Breast epithelium (tissue), 3 donors: ENCODE results near the gene RANBP2.

Experiments used
- POLR2A ChIP-seq: fragments of 450-650 bp; IDR thresholded peaks from one replicate; pipeline ENCODE4 v1.6.1; 2016; ENCODE audit warnings: antibody characterized with exemption, mild to moderate bottlenecking, moderate library complexity
- POLR2AphosphoS5 ChIP-seq, 3 donors: sonication (generic); formaldehyde crosslinking; IDR thresholded peaks; one replicate each; pipeline ENCODE4 v1.6.1; 2017; ENCODE audit warnings: antibody characterized with exemption in 3 of 3
- TF ChIP-seq, protein P1 (sequence below), 3 donors: fragments of 450-650 bp; IDR thresholded peaks; one replicate each; pipeline ENCODE4 v1.5.1; 2016 to 2017; ENCODE audit warnings: antibody characterized with exemption in 3 of 3, mild to moderate bottlenecking in 3 of 3, moderate library complexity in 3 of 3

DNA sequence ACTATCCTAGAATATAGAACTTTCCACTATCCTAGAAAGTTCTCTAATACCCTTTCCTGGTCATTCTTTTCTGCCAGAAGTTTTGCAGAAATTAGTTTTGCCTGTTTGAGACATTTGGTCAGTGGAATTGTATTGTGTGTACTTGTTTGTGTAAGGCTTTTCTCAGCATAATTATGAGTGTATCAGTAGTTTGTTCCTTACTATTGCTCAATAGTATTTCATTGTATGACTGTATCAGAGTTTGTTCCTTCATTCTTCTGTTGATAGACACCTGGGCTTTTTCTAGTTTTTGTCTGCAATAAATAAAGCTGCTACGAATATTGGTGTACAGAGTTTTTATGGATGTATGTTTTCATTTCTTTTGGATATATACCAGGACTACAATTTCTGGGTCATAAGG lies 94.5 kb downstream of the RANBP2 start:
- TF ChIP-seq, protein P1, sequence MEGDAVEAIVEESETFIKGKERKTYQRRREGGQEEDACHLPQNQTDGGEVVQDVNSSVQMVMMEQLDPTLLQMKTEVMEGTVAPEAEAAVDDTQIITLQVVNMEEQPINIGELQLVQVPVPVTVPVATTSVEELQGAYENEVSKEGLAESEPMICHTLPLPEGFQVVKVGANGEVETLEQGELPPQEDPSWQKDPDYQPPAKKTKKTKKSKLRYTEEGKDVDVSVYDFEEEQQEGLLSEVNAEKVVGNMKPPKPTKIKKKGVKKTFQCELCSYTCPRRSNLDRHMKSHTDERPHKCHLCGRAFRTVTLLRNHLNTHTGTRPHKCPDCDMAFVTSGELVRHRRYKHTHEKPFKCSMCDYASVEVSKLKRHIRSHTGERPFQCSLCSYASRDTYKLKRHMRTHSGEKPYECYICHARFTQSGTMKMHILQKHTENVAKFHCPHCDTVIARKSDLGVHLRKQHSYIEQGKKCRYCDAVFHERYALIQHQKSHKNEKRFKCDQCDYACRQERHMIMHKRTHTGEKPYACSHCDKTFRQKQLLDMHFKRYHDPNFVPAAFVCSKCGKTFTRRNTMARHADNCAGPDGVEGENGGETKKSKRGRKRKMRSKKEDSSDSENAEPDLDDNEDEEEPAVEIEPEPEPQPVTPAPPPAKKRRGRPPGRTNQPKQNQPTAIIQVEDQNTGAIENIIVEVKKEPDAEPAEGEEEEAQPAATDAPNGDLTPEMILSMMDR (IDR thresholded peaks at IDR 0.05): no peak
- TF ChIP-seq POLR2A (no peak), POLR2AphosphoS5 (IDR thresholded peaks at IDR 0.05) (no peak)
